Neural progenitor cell (in vitro differentiated cells): ENCODE measurements around the gene GPR4.

Source experiments
- CTCF ChIP-seq: fragments of 200-600 bp; sonication (generic); IDR thresholded peaks from 2 replicates; pipeline ENCODE4 v1.5.1; 2017; ENCODE audit warnings: antibody characterized with exemption, mild to moderate bottlenecking
- EZH2phosphoT487 ChIP-seq: fragments of 200-600 bp; sonication (generic); IDR thresholded peaks from 2 replicates; pipeline ENCODE4 v1.6.1; 2017; ENCODE audit warnings: antibody characterized with exemption

GRCh38 chr19:45630463-45630862 is 28.5 kb upstream of the GPR4 start:
- TF ChIP-seq CTCF (no peak), EZH2phosphoT487 (no peak)
